Urothelium cell line (cell line): Measurements from ENCODE around the gene PMM1.
A peak's percentile ranks its signal among the peaks of the same experiment; 100 is the strongest.
"Not testable (repeated sequence)": the region's sequence is repeated elsewhere in the genome, so short reads cannot be mapped to it uniquely, and the experiment has no call there.

Experiments
- DNase-seq: peaks from one replicate; pipeline ENCODE4 v3.0.0; 2011; ENCODE audit warnings: low spot score, mixed read lengths
- FAIRE-seq: peaks from 2 replicates; lab custom pipeline; 2011; peaks lifted over from hg19 to GRCh38; lab: Jason Lieb, UNC

The PMM1 gene

DNA sequence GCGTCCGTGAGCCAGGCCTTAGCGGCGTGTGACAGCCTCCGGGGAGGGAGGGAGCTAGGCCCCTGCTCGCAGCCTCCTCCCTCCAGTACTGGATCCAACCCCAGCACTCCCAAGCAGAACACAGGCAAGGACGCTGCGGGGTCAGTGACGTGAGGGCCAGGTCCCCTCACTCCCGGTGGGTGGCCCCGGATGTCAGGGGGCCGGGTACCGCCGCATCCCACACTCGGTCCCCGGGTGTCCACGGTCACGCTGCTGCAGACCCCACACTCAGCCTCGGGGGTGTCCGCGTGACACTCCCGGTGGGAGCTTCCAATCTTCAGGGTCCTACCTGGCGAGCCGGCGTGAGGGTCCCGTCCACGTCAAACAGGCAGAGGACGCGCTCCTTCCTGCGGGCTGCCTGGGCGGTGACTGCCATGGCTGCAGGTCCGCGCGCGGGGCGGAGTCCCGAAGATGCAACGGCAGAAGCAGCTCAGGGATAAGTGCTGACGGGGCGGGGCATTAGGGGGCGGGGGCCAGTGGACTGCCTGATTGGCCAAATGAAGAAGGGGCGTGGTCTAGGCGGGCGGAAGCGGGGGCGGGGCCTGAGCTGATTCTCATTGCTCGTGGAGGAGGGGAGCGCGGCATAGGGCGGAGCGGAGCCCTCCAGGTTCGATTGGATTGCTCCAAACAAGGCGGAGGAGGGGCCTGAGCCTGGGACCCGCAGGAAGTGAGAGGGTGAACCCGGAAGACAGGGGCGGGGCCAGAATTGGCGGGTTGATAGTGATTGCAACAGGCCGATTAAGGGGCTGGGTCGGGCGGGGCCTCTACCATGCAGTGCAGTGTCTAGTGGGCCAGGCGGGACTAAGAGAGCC lies at the start of gene PMM1:
Gene PMM1, minus strand, starts transcription at position 450 of the 851 bp plus-strand sequence. Its CDS starts 35 bp downstream, at position 415.
- DNase-seq (peak; percentile 100), FAIRE-seq (peak; percentile 95)

- FAIRE-seq (peak; percentile 71), DNase-seq (no peak)
These were observed 49.1 kb upstream of the PMM1 start for GRCh38 chr22:41638748-41639147.

DNA sequence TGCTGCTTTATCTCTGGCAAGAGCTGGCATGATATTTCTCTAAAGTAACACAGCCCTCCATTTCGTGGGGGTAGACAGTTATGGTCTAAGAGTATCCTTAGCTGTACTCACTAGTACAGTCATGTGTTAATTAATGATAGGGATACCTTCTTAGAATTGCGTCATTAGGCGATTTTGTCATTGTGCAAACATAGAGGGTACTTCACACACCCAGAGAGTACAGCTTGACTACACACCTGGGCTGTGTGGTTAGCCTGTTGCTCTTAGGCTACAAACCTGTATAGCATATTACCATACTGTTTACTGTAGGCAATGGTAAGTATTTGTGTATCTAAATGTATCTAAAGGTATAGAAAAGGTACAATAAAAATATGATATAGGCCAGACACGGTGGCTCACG lies 48.5 kb upstream of the PMM1 start:
- DNase-seq (no peak), FAIRE-seq (no peak)

DNA sequence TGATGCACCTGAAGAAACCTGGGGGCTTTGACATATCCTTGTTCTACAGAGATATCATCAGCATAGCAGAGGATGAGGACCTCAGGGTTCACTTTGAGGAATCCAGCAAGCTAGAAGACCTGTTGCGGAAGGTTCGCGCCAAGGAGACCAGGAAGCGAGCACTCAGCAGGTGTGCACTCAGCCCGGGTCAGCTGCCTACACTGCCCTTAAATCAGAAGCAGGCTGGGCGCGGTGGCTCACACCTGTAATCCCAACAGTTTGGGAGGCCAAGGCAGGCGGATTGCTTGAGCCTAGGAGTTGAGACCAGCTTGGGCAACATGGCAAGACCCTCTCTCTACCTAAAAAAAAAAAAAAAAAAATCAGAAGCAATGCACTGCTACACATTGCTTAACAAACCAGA lies 48.0 kb upstream of the PMM1 start:
- FAIRE-seq, DNase-seq: not testable (repeated sequence)

DNA sequence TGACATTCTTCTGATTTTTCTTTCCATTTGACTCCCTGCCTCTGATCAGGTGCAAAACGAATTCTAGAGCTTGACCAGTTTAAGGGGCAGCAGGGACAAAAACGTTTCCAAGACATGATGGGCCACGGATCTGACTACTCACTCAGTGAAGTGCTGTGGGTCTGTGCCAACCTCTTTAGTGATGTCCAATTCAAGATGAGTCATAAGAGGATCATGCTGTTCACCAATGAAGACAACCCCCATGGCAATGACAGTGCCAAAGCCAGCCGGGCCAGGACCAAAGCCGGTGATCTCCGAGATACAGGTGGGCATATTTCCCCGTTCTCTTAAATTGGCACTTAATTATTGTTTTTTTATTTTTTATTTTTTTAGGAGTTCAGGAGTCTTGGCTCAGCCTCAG lies 46.8 kb upstream of the PMM1 start:
- FAIRE-seq (no peak), DNase-seq (no peak)

GRCh38 chr22:41634610-41635009 lies 45.0 kb upstream of the PMM1 start:
- DNase-seq = not testable (repeated sequence)

DNA sequence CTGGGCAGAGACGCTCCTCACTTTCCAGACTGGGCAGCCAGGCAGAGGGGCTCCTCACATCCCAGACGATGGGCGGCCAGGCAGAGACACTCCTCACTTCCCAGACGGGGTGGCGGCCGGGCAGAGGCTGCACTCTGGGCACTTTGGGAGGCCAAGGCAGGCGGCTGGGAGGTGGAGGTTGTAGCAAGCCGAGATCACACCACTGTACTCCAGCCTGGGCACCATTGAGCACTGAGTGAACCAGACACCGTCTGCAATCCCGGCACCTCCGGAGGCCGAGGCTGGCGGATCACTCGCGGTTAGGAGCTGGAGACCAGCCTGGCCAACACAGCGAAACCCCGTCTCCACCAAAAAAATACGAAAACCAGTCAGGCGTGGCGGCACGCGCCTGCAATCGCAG lies 42.0 kb upstream of the PMM1 start:
- DNase-seq, FAIRE-seq: not testable (repeated sequence)

More at GRCh38 chr22:41634610-41635009, 45.0 kb upstream of the PMM1 start:
- not testable (repeated sequence) for FAIRE-seq

DNA sequence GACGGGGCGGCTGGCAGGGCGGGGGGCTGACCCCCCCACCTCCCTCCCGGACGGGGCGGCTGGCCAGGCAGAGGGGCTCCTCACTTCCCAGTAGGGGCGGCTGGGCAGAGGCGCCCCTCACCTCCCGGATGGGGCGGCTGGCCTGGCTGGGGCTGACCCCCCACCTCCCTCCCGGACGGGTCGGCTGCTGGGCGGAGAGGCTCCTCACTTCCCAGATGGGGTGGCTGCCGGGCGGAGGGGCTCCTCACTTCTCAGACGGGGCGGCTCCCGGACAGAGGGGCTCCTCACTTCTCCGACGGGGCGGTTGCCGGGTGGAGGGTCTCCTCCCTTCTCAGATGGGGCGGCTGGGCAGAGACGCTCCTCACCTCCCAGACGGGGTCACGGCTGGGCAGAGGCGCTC lies 41.5 kb upstream of the PMM1 start:
- not testable (repeated sequence) for DNase-seq, FAIRE-seq

DNA sequence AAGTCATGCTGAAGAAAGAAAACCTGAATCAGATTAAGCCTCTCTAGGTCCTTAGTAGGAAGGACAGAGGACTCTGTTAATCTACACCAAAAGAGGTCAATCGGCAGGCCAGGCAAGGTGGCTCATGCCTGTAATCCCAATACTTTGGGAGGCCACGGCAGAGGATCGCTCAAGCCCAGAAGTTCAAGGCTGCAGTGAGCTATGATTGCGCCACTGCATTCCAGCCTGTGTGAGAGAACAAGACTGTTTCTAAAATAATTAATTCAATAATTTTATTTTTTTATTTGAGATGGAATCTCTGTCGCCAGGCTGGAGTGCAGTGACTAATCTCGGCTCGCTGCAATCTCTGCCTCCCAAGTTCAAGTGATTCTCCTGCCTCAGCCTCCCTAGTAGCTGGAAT lies 35.9 kb upstream of the PMM1 start:
- FAIRE-seq = no peak

DNA sequence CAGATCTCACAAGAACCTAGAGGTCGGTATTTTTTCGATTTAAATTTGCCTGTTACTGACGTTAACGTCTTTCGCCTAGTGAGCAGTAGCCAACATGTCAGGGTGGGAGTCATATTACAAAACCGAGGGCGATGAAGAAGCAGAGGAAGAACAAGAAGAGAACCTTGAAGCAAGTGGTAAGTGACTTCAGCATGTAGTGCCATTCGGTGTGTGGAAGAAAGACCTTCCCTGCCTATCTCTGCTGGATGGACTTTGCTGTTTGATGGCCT lies 32.2 kb upstream of the PMM1 start:
- no peak for DNase-seq
- FAIRE-seq = no peak

More for the DNA sequence above, 35.9 kb upstream of the PMM1 start:
- DNase-seq = no peak

GRCh38 chr22:41621099-41621910 lies 31.7 kb upstream of the PMM1 start, which contains the start of gene XRCC6:
TSS of gene XRCC6 (plus strand) at chr22:41621295. CDS start at chr22:41622005, 710 bp downstream.
- peak; percentile 100 for DNase-seq
- FAIRE-seq = peak; percentile 98

DNA sequence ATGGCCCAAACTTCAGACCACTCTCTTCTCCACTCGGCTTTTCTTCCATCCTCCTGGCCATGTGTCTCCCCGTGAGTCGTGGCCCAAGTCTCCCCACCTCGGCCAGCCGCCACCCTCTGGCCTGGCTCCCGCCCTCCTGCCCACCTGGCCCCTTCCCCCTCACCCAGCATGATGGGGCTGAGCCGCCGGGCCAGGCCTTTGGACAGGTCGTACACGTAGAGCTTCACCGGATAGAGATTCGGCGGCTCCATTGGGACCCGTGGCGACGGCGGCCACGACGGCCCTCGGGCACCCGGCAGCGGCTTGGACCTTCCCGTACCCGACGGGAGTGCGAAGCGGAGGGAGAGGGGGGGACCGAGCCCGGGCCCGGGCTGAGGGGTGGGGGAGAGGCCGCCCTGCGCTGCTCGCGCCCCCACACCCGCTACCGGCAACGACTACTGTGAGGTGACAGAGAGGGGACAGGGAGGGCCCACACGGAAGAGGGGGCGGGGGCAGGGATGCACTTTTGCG lies 31.0 kb upstream of the PMM1 start, which contains the start of gene DESI1:
Gene DESI1, minus strand, starts transcription at position 455 of the 510 bp plus-strand sequence. Its CDS starts 204 bp downstream, at position 251.
- FAIRE-seq (no peak), DNase-seq (peak; percentile 63)

DNA sequence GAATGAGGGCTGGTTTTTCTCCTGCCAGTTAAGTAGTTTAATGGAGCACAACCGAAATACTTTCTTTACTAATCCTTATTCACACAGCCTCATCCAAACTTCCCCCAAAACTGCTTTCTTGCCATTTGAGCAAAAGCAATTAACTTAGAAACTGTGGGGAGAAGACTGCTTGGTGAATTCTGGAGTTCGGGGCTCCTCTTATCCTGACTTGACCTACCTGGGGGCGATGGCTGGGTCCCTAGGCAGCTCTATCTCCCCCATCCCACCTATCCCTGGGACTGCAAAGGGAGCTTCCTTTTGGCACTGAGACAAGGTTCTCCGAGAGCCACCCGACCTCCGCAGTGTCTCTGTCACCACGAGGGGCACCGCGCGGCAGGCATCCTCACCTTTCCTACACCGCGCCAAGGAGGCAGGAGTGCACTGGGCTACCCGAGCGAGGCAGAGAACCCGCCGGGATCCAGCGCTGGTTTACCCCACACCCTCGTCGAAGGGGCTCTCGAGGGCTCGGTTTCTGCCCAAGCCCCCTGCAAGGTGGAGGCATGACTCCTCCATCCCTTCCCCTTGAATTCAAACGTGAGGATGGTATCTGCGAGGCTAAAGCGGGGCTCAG lies 30.4 kb upstream of the PMM1 start:
- FAIRE-seq = no peak
- DNase-seq = peak; percentile 53

GRCh38 chr22:41613456-41613855 lies 23.8 kb upstream of the PMM1 start:
- DNase-seq (no peak), FAIRE-seq (no peak)

- DNase-seq (no peak), FAIRE-seq (no peak)
These were observed 23.1 kb upstream of the PMM1 start for GRCh38 chr22:41612603-41613306.

- FAIRE-seq = no peak
- no peak for DNase-seq
These were observed 18.7 kb upstream of the PMM1 start for GRCh38 chr22:41608386-41608785.

DNA sequence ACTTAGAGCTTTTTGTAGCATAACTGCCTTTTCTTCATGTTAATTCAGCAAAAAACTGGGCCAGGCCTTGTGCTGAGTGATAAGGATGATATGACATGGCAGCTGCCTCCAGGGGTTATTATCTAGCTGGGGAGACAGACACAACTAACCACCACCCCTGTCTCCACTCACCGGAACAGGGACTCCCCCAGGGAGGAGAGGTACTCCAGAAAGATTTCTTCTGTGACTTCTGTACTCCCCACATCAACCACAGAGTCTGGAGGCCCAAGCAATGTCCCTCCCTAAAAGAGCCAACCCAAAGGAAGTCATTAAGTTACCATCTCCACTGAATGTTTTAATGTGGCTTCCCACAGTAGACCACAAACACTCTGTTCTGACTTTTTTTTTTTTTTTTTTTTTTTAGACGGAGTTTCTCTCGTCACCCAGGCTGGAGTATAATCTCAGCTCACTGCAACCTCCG lies 14.3 kb upstream of the PMM1 start:
- FAIRE-seq (no peak), DNase-seq (no peak)

GRCh38 chr22:41600976-41601375 lies 11.3 kb upstream of the PMM1 start:
- no peak for FAIRE-seq
- DNase-seq = no peak

GRCh38 chr22:41598891-41599635 lies 9.4 kb upstream of the PMM1 start:
- FAIRE-seq = no peak
- DNase-seq = no peak

- FAIRE-seq (no peak), DNase-seq (peak; percentile 34)
These were observed 8.4 kb upstream of the PMM1 start for GRCh38 chr22:41598081-41598480.
